ENCODE measurements around the gene CCDC102A.
"Not testable (repeated sequence)": the region's sequence is repeated elsewhere in the genome, so short reads cannot be mapped to it uniquely, and the experiment has no call there.

The CCDC102A gene

DNA sequence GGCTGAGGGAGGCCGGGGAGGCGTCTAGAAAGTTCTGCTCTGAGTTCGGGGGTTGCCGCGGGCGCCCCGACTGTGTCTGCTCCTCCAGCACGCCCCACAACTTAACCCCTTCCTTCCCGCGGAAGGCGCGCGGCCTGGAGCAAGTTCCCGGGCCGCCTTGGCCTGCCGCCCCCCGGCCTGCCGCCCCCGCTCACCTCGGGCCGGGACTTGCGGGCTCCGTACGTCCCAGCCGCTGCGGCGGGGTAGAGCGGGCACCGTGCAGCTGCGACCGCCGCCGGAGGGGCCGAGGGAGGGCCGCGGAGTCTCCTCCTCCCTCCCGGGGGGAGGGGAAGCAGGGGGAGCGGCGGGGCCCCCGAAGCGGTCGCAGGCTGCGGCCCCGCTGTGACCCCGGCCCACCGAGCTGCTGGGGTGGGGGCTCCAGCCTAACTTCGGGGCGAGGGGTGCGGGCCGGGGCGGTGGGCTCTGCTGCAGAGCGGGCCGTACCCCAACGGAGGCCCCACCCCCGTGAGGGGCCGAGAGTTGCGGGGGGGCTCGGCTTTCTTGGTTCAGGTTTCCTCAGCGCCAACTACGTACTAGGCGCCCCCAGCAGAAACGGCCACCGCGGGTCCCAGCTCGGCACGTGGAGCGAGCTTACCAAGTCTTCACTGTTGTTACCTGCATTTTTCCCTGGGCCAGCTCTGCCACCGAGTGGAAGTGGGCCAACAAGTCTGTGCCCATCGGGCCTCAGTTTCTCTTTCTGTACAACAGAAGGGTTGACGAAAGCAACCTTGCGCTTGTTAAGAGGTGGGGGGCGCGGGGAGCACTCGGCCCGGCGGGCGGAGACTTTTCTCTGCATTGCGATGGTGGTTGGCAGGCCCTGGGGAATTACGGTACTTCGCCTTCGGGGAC, at the start of gene CCDC102A:
CCDC102A (minus strand) TSS at position 266 of the 888 bp plus-strand sequence. CDS start 7,394 bp downstream, outside the sequence.
- peak in 1 of 2 donors; percentile 49 for DNase-seq (ENCODE audit: low read depth in 2 of 2)

- no peak for DNase-seq (ENCODE audit: low read depth in 2 of 2)
Measured at GRCh38 chr16:57585051-57585687, 48.8 kb upstream of the CCDC102A start.

DNA sequence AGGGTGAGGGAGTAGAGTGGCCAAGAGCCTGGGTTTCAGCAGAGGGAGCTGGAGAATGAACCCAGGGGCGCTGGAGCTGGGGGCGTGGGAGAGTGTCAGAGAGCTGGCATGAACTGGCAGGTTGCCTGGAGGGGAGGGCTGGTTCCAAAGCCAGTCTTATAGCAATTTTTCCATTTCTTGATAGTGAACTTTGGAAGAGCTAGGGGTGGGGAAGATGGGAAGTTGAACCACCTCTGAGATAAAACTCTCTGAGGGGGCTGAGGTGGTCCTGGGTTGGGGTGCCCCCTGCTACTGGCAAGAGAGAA, 42.9 kb upstream of the CCDC102A start:
- no peak for DNase-seq (ENCODE audit: low read depth in 2 of 2)

GRCh38 chr16:57578521-57579360, 42.4 kb upstream of the CCDC102A start:
- no peak for DNase-seq (ENCODE audit: low read depth in 2 of 2)

GRCh38 chr16:57577691-57578224, 41.4 kb upstream of the CCDC102A start:
- peak in 1 of 2 donors; percentile 39 for DNase-seq (ENCODE audit: low read depth in 2 of 2)

DNA sequence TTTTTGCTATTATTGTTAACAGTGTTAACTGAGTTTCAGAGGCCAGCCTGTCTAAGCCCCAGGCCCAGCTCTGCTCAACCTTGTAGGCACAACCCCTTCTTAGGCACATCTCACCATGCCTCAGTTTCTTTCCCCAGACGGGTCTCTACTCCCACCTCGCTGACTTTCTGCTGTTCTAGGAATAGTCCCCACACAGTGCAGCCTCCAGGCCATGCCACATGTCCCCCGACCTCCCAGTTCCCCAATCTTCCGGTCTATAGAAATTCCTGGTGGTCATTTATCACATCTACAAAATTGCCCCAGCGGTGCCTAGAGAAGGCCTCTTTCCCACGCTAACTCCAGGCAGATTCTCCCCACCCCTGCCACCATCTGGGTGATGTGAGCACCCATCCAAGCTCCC, 40.8 kb upstream of the CCDC102A start:
- DNase-seq (ENCODE audit: low read depth in 2 of 2), result no peak

GRCh38 chr16:57576429-57576870, 40.1 kb upstream of the CCDC102A start:
- peak; percentile 61 to 63 for DNase-seq (ENCODE audit: low read depth in 2 of 2)

DNA sequence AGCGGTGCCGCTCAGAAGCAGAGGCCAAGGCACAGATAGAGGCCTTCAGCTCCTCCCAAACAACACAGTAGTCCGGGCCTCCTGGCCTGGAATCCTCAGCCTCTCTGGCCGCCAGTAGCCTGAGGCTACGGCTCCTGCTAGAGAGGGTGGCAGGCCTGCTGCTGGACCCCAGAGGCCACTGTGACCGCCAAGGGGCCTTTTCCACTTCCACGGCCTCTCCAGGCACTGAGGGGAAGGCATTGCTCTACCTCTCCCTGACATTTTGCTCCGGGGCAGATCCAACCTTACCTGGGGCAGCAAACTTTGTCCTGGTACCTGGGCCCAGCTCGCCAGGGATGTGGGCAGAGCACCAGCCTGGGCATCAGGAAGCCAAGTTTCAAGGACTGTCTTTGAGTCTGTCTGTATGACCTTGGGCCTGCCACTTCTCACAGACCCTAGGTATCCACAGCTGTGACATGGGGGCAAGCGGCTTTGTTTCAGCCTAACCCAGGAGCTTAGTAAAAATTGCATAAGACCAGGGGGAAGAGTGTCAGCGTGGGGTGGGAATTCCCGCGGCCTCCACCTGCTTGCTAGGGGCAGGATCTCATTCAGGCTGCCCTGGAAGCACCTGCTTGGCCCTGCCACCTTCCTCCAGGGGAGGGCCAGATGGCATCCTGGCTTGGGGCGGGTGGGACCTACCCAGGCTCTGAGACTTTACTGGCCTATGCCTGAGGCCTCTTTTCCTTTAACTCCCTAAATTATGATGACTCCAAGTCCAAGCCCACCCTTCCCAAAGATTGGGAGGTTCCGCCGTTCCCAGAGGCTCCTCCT, 39.3 kb upstream of the CCDC102A start:
- no peak for DNase-seq (ENCODE audit: low read depth in 2 of 2)

GRCh38 chr16:57574646-57575467, 38.5 kb upstream of the CCDC102A start:
- no peak for DNase-seq (ENCODE audit: low read depth in 2 of 2)

- no peak for DNase-seq (ENCODE audit: low read depth in 2 of 2)
Measured at GRCh38 chr16:57574086-57574485, 37.7 kb upstream of the CCDC102A start.

- DNase-seq (ENCODE audit: low read depth in 2 of 2), result no peak
Measured at GRCh38 chr16:57572978-57573728, 36.8 kb upstream of the CCDC102A start.

DNA sequence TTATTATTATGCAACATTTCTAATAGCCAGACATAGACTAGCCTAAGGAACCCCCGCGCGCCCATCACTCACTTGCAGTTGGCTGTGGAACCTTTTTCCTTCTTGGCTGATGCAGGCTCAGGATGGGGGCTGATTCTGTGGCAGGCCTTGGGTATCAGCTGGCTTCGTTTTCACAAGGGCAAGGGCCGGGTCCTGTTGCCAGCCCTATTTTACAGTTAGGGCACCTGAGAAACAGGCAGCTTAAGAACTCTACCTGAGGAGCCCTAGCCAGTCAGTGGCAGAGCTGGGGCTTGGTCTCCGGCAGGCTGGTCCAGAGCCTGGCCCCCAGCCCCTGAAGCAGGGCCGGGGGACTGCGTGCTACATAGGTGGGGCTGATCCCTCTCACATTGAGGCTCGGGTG, 34.7 kb upstream of the CCDC102A start:
- DNase-seq (ENCODE audit: low read depth in 2 of 2), result no peak

DNA sequence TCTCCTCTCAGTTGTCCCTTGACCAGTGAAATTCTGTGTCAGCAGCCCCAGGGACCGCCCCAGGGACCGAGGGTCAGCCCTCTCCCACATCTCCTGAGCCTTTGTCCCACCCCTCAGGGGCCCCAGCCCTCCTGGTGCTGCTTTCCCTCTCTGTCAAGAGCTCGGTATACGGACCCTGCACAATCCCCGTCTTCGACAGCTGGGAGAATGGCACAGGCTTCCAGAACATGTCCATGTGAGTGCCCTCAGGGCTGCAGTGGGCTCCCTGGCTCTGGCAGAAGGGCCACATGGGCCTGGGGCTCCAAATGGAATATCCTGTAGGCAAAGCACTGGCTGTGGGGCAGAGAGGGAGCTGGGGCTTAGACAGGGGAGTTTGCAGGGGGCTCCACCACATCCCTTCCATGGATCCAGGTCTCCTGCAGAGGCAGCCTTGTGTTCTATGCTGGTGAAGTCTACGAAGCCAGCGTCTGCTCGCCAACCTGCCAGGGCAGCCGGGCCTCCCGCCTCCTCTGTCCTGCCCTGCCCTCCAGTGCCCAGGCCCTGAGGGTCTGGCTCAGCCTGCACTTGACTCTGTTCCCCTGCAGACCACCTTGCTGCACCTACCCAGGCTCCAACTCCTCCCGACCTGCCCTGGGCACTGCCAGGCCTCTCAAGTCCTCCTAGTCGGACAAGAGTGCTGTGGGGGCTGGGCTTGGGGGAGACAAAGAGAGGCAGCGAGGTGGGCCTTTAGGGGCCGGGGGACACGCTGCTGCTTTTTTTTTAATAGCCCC, 34.1 kb upstream of the CCDC102A start:
- DNase-seq (ENCODE audit: low read depth in 2 of 2), result no peak

- DNase-seq (ENCODE audit: low read depth in 2 of 2), result no peak
Measured at GRCh38 chr16:57569306-57569946, 33.1 kb upstream of the CCDC102A start.

DNA sequence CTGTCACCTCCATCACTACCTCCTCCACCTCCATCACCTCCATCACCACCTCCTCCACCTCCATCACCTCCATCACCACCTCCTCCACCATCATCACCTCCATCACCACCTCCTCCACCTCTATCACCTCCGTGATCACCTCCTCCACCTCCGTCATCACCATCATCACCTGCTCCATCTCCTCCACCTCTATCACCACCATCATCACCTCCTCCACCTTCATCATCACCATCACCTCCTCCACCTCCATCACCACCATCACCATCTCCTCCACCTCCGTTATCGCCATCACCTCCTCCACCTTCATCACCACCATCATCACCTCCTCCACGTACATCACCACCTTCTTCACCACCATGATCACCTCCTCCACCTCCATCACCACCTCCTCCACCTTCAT, 32.4 kb upstream of the CCDC102A start:
- not testable (repeated sequence) for DNase-seq (ENCODE audit: low read depth in 2 of 2)

DNA sequence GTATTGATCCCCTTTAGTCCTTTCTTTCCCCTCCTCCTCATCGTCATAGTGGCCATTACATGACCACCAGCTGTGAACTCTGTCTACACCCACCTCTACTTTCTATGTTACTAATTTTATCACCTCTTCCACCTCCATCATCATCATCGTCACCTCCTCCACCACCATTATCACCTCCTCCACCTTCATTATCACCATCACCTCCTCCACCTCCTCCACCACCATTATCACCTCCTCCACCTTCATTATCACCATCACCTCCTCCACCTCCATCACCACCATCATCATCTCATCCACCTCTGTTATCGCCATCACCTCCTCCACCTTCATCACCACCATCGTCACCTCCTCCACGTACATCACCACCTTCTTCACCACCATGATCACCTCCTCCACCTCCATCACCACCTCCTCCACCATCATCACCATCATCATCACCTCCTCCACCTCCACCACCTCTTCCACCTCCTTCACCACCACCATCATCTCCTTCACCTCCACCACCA, 31.9 kb upstream of the CCDC102A start:
- no peak for DNase-seq (ENCODE audit: low read depth in 2 of 2)

GRCh38 chr16:57567691-57568090, 31.3 kb upstream of the CCDC102A start:
- no peak for DNase-seq (ENCODE audit: low read depth in 2 of 2)

GRCh38 chr16:57566436-57566835, 30.1 kb upstream of the CCDC102A start:
- no peak for DNase-seq (ENCODE audit: low read depth in 2 of 2)
